Sigmoid colon (tissue), 4 donors: Measurements from ENCODE around the gene ABHD12.

Source experiments
- CTCF ChIP-seq, 4 experiments: fragments of 450-650 bp in 3 of 4; fragments of 200-600 bp in 1 of 4; IDR thresholded peaks; one replicate each; pipeline ENCODE4 v1.5.1; 2016 to 2019; ENCODE audit warnings: antibody characterized with exemption in 4 of 4, mild to moderate bottlenecking in 3 of 4, moderate library complexity in 2 of 4
- POLR2A ChIP-seq, 2 donors: fragments of 450-650 bp; IDR thresholded peaks; one replicate each; pipeline ENCODE4 v1.6.1; 2016; ENCODE audit warnings: antibody characterized with exemption in 2 of 2, mild to moderate bottlenecking in 2 of 2, moderate library complexity in 2 of 2
- POLR2AphosphoS5 ChIP-seq, 4 donors: sonication (generic); formaldehyde crosslinking; IDR thresholded peaks; one replicate each; pipeline ENCODE4 v1.6.1; 2017; ENCODE audit warnings: antibody characterized with exemption in 4 of 4

DNA sequence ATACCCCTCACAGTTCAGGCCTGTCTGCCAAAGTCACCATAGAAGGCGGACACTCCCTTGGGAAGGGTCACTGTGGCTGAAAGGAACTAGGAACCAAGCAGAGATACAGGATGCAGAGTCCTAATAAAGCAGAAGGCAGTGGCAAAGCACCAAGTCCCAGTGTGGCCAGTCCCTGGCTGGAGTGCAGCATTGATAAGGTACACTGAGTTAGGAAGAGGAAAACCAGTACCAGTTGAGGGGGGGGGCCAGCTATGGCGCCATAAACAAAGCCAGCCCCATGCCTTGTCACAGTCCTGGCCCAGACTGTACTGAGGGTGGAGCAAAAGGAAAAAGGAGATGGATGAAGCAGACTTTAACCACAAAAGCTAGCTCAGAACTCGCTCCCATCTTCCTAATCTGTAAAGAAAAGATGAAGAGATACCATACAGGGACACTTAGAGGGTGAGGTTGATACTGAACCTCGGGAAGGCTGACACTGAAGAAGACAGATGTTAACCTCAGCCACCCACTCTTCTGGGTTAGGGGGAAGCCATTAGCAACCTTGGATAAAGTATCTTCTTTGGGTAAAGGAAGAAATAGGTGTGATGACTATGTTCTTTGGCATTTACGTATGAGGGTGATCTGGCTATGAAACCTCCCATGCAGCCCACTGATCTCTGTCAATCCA, 7.8 kb downstream of the ABHD12 start:
- TF ChIP-seq CTCF (IDR thresholded peaks at IDR 0.05) (no peak), POLR2A (IDR thresholded peaks at IDR 0.05) (no peak), POLR2AphosphoS5 (IDR thresholded peaks at IDR 0.05) (no peak)
